H7 (cell line): Measurements from ENCODE around the gene GALNT18. TPM values are rescaled to one million over a fixed set of nuclear protein-coding genes. Genes with fewer than 3 reads are reported as not detected.
A peak's percentile ranks its signal among the peaks of the same experiment; 100 is the strongest.

ENCODE experiments used
- DNase-seq: peaks from one replicate; pipeline ENCODE4 v3.0.0; 2012
- H3K27me3 ChIP-seq: 2 replicates; pipeline ENCODE4 v1.6.0; 2011; ENCODE audit warnings: mild to moderate bottlenecking, low read length; ENCODE audit not compliant: control insufficient read depth, insufficient read depth
- H3K36me3 ChIP-seq: replicated peaks from 2 replicates; pipeline ENCODE4 v1.5.1; 2011; ENCODE audit warnings: low read length; ENCODE audit not compliant: control insufficient read depth, insufficient read depth
- H3K4me3 ChIP-seq: 2 replicates; pipeline ENCODE4 v1.5.1; 2011; ENCODE audit warnings: low read depth, mild to moderate bottlenecking, control low read depth, low read length, moderate library complexity; ENCODE audit not compliant: insufficient read depth
- total RNA-seq: library from RNA; depleted of rRNA; stranded (reverse); fragments of >200 nt; shearing (Covaris generic); gene quantifications from 2 replicates; pipeline ENCODE4 v1.2.3, GENCODE V29; 2014

Gene GALNT18
- total RNA-seq, 1 experiment from 2014 or later, result 1.9 TPM

GRCh38 chr11:11640996-11641395 lies 19.2 kb upstream of the GALNT18 start:
- H3K4me3 ChIP-seq, result no peak overlapping the region
- no peaks in the 10 kb centered on the region for H3K36me3 ChIP-seq
- DNase-seq, result no peak
- no peaks in the 10 kb centered on the region; the same call in 1 of the 2 replicates for H3K27me3 ChIP-seq

- no peak overlapping the region for H3K4me3 ChIP-seq
- no peak for DNase-seq
- H3K36me3 ChIP-seq, result no peaks in the 10 kb centered on the region
- no peaks in the 10 kb centered on the region; the same call in 1 of the 2 replicates for H3K27me3 ChIP-seq
Measured at GRCh38 chr11:11640152-11640551, 18.3 kb upstream of the GALNT18 start.

GRCh38 chr11:11636671-11637070 lies 14.9 kb upstream of the GALNT18 start:
- DNase-seq, result no peak
- Histone ChIP-seq H3K27me3 (no peaks in the 10 kb centered on the region; the same call in none of the 2 replicates), H3K4me3 (no peak overlapping the region), H3K36me3 (no peaks in the 10 kb centered on the region)

GRCh38 chr11:11635443-11635842 lies 13.6 kb upstream of the GALNT18 start:
- DNase-seq, result no peak
- H3K27me3 ChIP-seq, result no peaks in the 10 kb centered on the region; the same call in none of the 2 replicates
- H3K4me3 ChIP-seq, result no peak overlapping the region
- no peaks in the 10 kb centered on the region for H3K36me3 ChIP-seq

GRCh38 chr11:11629368-11629767 lies 7.6 kb upstream of the GALNT18 start:
- Histone ChIP-seq H3K36me3 (no peaks in the 10 kb centered on the region), H3K27me3 (no peaks in the 10 kb centered on the region; the same call in 1 of the 2 replicates), H3K4me3 (no peak overlapping the region)
- no peak for DNase-seq

- Histone ChIP-seq H3K4me3 (no peak overlapping the region), H3K27me3 (peaks cover 4% of the 10 kb centered on the region), H3K36me3 (no peaks in the 10 kb centered on the region)
- DNase-seq, result no peak
Measured at GRCh38 chr11:11628651-11629050, 6.8 kb upstream of the GALNT18 start.

- Histone ChIP-seq H3K27me3 (peaks cover 21% of the 10 kb centered on the region), H3K36me3 (no peaks in the 10 kb centered on the region), H3K4me3 (no peak overlapping the region)
- no peak for DNase-seq
Measured at GRCh38 chr11:11626128-11626527, 4.3 kb upstream of the GALNT18 start.

- H3K27me3 ChIP-seq, result peaks cover 33% of the 10 kb centered on the region
- no peak overlapping the region for H3K4me3 ChIP-seq
- no peak for DNase-seq
- H3K36me3 ChIP-seq, result no peaks in the 10 kb centered on the region
Measured at GRCh38 chr11:11624926-11625325, 3.1 kb upstream of the GALNT18 start.

GRCh38 chr11:11624204-11624603 lies 2.4 kb upstream of the GALNT18 start:
- no peaks in the 10 kb centered on the region for H3K36me3 ChIP-seq
- DNase-seq, result no peak
- H3K4me3 ChIP-seq, result no peak overlapping the region
- H3K27me3 ChIP-seq, result peaks cover 40% of the 10 kb centered on the region

GRCh38 chr11:11622772-11623171 lies 967 bp upstream of the GALNT18 start:
- H3K36me3 ChIP-seq, result no peaks in the 10 kb centered on the region
- no peak for DNase-seq
- peaks cover 44% of the 10 kb centered on the region for H3K27me3 ChIP-seq
- H3K4me3 ChIP-seq, result no peak overlapping the region

- no peaks in the 10 kb centered on the region for H3K36me3 ChIP-seq
- no peak for DNase-seq
- peaks cover 44% of the 10 kb centered on the region for H3K27me3 ChIP-seq
- peak overlapping the region; percentile 32 for H3K4me3 ChIP-seq
Measured at GRCh38 chr11:11622340-11622706, 518 bp upstream of the GALNT18 start.

GRCh38 chr11:11620921-11621572 lies 758 bp downstream of the GALNT18 start:
- peaks cover 44% of the 10 kb centered on the region for H3K27me3 ChIP-seq

GRCh38 chr11:11620173-11620920 lies 1.5 kb downstream of the GALNT18 start:
- Histone ChIP-seq H3K27me3 (peaks cover 44% of the 10 kb centered on the region), H3K4me3 (peak overlapping the region; percentile 54), H3K36me3 (no peaks in the 10 kb centered on the region)
- peak; percentile 80 for DNase-seq

More at GRCh38 chr11:11620921-11621572, 758 bp downstream of the GALNT18 start:
- DNase-seq, result peak; percentile 67
- peak overlapping the region; percentile 54 for H3K4me3 ChIP-seq
- H3K36me3 ChIP-seq, result no peaks in the 10 kb centered on the region

- peak; percentile 36 for DNase-seq
- peaks cover 42% of the 10 kb centered on the region for H3K27me3 ChIP-seq
- no peaks in the 10 kb centered on the region for H3K36me3 ChIP-seq
- H3K4me3 ChIP-seq, result no peak overlapping the region
Measured at GRCh38 chr11:11618973-11619435, 2.8 kb downstream of the GALNT18 start.

- no peak for DNase-seq
- Histone ChIP-seq H3K27me3 (peaks cover 13% of the 10 kb centered on the region), H3K4me3 (no peak overlapping the region), H3K36me3 (no peaks in the 10 kb centered on the region)
Measured at GRCh38 chr11:11615086-11615485, 6.7 kb downstream of the GALNT18 start.
